HepG2 (cell line): Measurements from ENCODE around the gene DPH2. TPM values are rescaled to one million over a fixed set of nuclear protein-coding genes. Genes with fewer than 3 reads are reported as not detected.

Experiments used
- CHCHD3 ChIP-seq: sonication (generic); formaldehyde crosslinking; IDR thresholded peaks from 2 replicates; pipeline ENCODE4 v1.8.0; 2022; ENCODE audit warnings: mild to moderate bottlenecking, missing genetic modification reagents, moderate library complexity
- CSRNP2 ChIP-seq: sonication (generic); formaldehyde crosslinking; conservative IDR thresholded peaks from 2 replicates; pipeline ENCODE4 v1.8.0; 2022; ENCODE audit warnings: low read depth, missing genetic modification reagents
- HNF1B ChIP-seq: sonication (generic); formaldehyde crosslinking; IDR thresholded peaks from 2 replicates; pipeline ENCODE4 v1.5.1; 2020; ENCODE audit warnings: mild to moderate bottlenecking, moderate library complexity, missing genetic modification reagents
- HOXA3 ChIP-seq: sonication (generic); formaldehyde crosslinking; IDR thresholded peaks from 2 replicates; pipeline ENCODE4 v1.5.0; 2020; ENCODE audit warnings: missing genetic modification reagents
- MIER3 ChIP-seq: IDR thresholded peaks from 2 replicates; pipeline ENCODE4 v1.6.1; 2016; ENCODE audit warnings: missing compliant biosample characterization, borderline replicate concordance
- TBX2 ChIP-seq: sonication (generic); formaldehyde crosslinking; IDR thresholded peaks from 2 replicates; pipeline ENCODE4 v1.5.0; 2020; ENCODE audit warnings: missing genetic modification reagents, mild to moderate bottlenecking, borderline replicate concordance
- ZBTB34 ChIP-seq: sonication (generic); formaldehyde crosslinking; IDR thresholded peaks from 2 replicates; pipeline ENCODE4 v1.8.0; 2022; ENCODE audit warnings: mild to moderate bottlenecking, missing genetic modification reagents
- ZFP62 ChIP-seq: sonication (generic); formaldehyde crosslinking; IDR thresholded peaks from 2 replicates; pipeline ENCODE4 v1.4.0; 2020; ENCODE audit warnings: missing genetic modification reagents
- ZNF232 ChIP-seq: sonication (generic); formaldehyde crosslinking; IDR thresholded peaks from 2 replicates; pipeline ENCODE4 v1.4.0; 2020; ENCODE audit warnings: missing genetic modification reagents, borderline replicate concordance
- ZNF280D ChIP-seq: sonication (generic); formaldehyde crosslinking; IDR thresholded peaks from 2 replicates; pipeline ENCODE4 v1.5.1; 2020; ENCODE audit warnings: mild to moderate bottlenecking, missing genetic modification reagents
- ZNF446 ChIP-seq: sonication (generic); formaldehyde crosslinking; IDR thresholded peaks from 2 replicates; pipeline ENCODE4 v1.5.0; 2020; ENCODE audit warnings: mild to moderate bottlenecking, missing genetic modification reagents
- ZNF563 ChIP-seq: sonication (generic); formaldehyde crosslinking; IDR thresholded peaks from 2 replicates; pipeline ENCODE4 v1.8.0; 2022; ENCODE audit warnings: mild to moderate bottlenecking, moderate library complexity, missing genetic modification reagents
- ZNF788 ChIP-seq: sonication (generic); formaldehyde crosslinking; IDR thresholded peaks from 2 replicates; pipeline ENCODE4 v1.5.0; 2020; ENCODE audit warnings: mild to moderate bottlenecking, missing genetic modification reagents, borderline replicate concordance
- ZNF790 ChIP-seq: sonication (generic); formaldehyde crosslinking; IDR thresholded peaks from 2 replicates; pipeline ENCODE4 v1.8.0; 2022; ENCODE audit warnings: missing genetic modification reagents, mild to moderate bottlenecking, borderline replicate concordance
- polyA plus RNA-seq, 8 experiments: library from polyadenylated mRNA; depleted of rRNA in 3 of 8; stranded (reverse) in 7 of 8; unstranded in 1 of 8; fragments of >200 nt; fragmentation: Illumina TruSeq in 4 of 8; extraction: Trizol in 4 of 8; gene quantifications; 2 replicates each; pipeline versions ENCODE4 v1.2.1 to v1.2.3, GENCODE V29; 2011 to 2016; ENCODE audit warnings: low read depth in 4 of 8, missing spikeins in 1 of 8, mixed read lengths in 1 of 8; ENCODE audit not compliant: insufficient read depth in 1 of 8
- total RNA-seq, 5 experiments: library from RNA; depleted of rRNA; stranded (reverse); fragments of >200 nt; fragmentation: Illumina TruSeq; extraction: Trizol; gene quantifications; 2 replicates each; pipeline ENCODE4 v1.2.3, GENCODE V29; 2016; ENCODE audit warnings: low read depth in 1 of 5
- TF ChIP-seq, protein P1 (sequence below): sonication (generic); formaldehyde crosslinking; IDR thresholded peaks from 2 replicates; pipeline ENCODE4 v1.4.0; 2020; ENCODE audit warnings: mild to moderate bottlenecking, missing genetic modification reagents, borderline replicate concordance

Gene DPH2
- total and polyA plus RNA-seq, 2 of the 13 experiments (the other 11 are each of a cell fraction or from before 2014, with no cell fraction given), result 32.2 to 38.3 TPM

DNA sequence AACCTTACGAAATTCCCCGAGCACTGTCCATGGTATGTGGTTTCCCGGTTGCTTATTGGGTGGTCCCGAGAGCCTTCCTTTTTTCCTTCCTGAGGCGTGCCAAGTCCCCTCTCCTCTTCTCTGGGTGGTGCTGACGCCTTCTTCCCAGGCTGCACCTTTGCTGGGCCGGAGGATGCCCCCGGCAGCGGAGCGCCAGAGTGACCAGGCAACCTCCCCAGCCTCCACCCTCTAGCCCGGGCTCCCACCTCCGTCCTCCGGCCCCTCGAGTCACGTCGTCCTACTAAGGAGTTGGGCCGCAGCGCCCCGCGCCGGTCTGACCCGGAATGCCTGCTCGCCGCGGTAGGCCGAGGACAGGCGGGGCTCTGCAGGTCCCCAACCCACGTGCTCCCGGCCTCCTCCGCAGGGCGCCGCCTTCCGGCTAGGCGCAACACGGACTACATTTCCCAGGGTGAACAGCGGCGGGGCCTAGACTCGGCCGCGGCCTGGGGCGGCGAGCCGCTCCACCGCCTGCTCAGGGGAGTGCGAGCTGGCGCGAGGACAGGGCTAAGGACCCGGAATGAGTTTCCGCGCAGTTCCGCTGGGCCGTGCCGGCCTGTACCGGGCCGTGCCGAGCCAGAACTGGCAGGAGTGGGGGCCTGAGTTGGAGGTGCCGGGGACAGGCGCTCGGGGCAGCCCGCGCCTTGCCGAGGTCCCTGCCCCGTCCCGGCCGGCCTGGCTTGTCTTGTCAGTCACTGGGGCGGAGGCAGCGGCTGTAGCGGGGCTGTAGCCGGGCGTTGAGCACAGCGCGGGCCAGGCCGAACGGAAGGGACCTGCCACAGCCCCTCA, 23.4 kb upstream of the DPH2 start, which contains the start of gene IPO13 (continued):
- TF ChIP-seq, protein P1, sequence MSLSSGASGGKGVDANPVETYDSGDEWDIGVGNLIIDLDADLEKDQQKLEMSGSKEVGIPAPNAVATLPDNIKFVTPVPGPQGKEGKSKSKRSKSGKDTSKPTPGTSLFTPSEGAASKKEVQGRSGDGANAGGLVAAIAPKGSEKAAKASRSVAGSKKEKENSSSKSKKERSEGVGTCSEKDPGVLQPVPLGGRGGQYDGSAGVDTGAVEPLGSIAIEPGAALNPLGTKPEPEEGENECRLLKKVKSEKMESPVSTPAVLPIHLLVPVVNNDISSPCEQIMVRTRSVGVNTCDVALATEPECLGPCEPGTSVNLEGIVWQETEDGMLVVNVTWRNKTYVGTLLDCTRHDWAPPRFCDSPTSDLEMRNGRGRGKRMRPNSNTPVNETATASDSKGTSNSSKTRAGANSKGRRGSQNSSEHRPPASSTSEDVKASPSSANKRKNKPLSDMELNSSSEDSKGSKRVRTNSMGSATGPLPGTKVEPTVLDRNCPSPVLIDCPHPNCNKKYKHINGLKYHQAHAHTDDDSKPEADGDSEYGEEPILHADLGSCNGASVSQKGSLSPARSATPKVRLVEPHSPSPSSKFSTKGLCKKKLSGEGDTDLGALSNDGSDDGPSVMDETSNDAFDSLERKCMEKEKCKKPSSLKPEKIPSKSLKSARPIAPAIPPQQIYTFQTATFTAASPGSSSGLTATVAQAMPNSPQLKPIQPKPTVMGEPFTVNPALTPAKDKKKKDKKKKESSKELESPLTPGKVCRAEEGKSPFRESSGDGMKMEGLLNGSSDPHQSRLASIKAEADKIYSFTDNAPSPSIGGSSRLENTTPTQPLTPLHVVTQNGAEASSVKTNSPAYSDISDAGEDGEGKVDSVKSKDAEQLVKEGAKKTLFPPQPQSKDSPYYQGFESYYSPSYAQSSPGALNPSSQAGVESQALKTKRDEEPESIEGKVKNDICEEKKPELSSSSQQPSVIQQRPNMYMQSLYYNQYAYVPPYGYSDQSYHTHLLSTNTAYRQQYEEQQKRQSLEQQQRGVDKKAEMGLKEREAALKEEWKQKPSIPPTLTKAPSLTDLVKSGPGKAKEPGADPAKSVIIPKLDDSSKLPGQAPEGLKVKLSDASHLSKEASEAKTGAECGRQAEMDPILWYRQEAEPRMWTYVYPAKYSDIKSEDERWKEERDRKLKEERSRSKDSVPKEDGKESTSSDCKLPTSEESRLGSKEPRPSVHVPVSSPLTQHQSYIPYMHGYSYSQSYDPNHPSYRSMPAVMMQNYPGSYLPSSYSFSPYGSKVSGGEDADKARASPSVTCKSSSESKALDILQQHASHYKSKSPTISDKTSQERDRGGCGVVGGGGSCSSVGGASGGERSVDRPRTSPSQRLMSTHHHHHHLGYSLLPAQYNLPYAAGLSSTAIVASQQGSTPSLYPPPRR (CRISPR knock-in tag), result peak; percentile 80; the same call in 1 of the 2 replicates
- TF ChIP-seq HNF1B, result peak; percentile 97
- TF ChIP-seq ZNF563, result peak; percentile 52; the same call in 1 of the 2 replicates
- peak; percentile 85; the same call in 1 of the 2 replicates for TF ChIP-seq ZNF280D (CRISPR knock-in tag)
- TF ChIP-seq ZNF790, result peak; percentile 96
- peak; percentile 85 for TF ChIP-seq ZBTB34 (CRISPR knock-in tag)
- TF ChIP-seq HOXA3 (CRISPR knock-in tag), result peak; percentile 87
- TF ChIP-seq CHCHD3 (CRISPR knock-in tag), result peak; percentile 77
- peak; percentile 91 for TF ChIP-seq MIER3 (CRISPR knock-in tag)
- no peak for TF ChIP-seq CSRNP2
- no peak for TF ChIP-seq ZFP62 (CRISPR knock-in tag)
- TF ChIP-seq ZNF446, result peak; percentile 86; the same call in 1 of the 2 replicates
- 0 out of 2 replicates have a peak, but pooled peaks have one; percentile 41 for TF ChIP-seq ZNF232
- TF ChIP-seq ZNF788, result peak; percentile 95
- TF ChIP-seq TBX2 (CRISPR knock-in tag), result peak; percentile 89
